H9 (cell line): ENCODE data around the gene KLK2. TPM values are rescaled to one million over a fixed set of nuclear protein-coding genes. Genes with fewer than 3 reads are reported as not detected.

Source experiments
- DNase-seq: peaks from one replicate; pipeline ENCODE4 v3.0.0-alpha.2; 2017
- H2AFZ ChIP-seq: one replicate; pipeline ENCODE4 v1.6.1; 2013; ENCODE audit warnings: mild to moderate bottlenecking, low read length, control low read depth, moderate library complexity
- H2AK5ac ChIP-seq: 2 replicates; pipeline ENCODE4 v1.6.1; 2013; ENCODE audit warnings: low read length, control low read depth, mixed read lengths; ENCODE audit not compliant: insufficient read length
- H2BK120ac ChIP-seq: one replicate; pipeline ENCODE4 v1.6.1; 2013; ENCODE audit warnings: low read depth, mild to moderate bottlenecking, low read length, control low read depth, inconsistent platforms; ENCODE audit not compliant: poor library complexity, severe bottlenecking
- H2BK12ac ChIP-seq: 2 replicates; pipeline ENCODE4 v1.6.1; 2013; ENCODE audit warnings: low read length, control low read depth, mixed read lengths, low read depth; ENCODE audit not compliant: insufficient read length
- H2BK15ac ChIP-seq: 2 replicates; pipeline ENCODE4 v1.6.1; 2013; ENCODE audit warnings: low read depth, low read length, control low read depth
- H2BK20ac ChIP-seq: one replicate; pipeline ENCODE4 v1.6.1; 2013; ENCODE audit warnings: low read depth, mild to moderate bottlenecking, low read length, control low read depth, inconsistent platforms; ENCODE audit not compliant: poor library complexity, severe bottlenecking
- H2BK5ac ChIP-seq: 2 replicates; pipeline ENCODE4 v1.6.1; 2013; ENCODE audit warnings: low read length, control low read depth, mixed read lengths; ENCODE audit not compliant: insufficient read length
- H3K14ac ChIP-seq: 2 replicates; pipeline ENCODE4 v1.6.1; 2013; ENCODE audit warnings: low read length, control low read depth; ENCODE audit not compliant: insufficient read depth
- H3K18ac ChIP-seq: 2 replicates; pipeline ENCODE4 v1.6.1; 2013; ENCODE audit warnings: low read depth, mild to moderate bottlenecking, mixed read lengths, low read length, control low read depth; ENCODE audit not compliant: insufficient read length
- H3K23ac ChIP-seq: 2 replicates; pipeline ENCODE4 v1.6.1; 2013; ENCODE audit warnings: low read length, control low read depth, mixed read lengths, low read depth; ENCODE audit not compliant: insufficient read length
- H3K23me2 ChIP-seq: 2 replicates; pipeline ENCODE4 v1.6.1; 2013; ENCODE audit warnings: low read depth, mild to moderate bottlenecking, mixed read lengths, low read length, control low read depth; ENCODE audit not compliant: insufficient read length, poor library complexity, severe bottlenecking
- H3K27ac ChIP-seq: 2 replicates; pipeline ENCODE4 v1.5.1; 2013; ENCODE audit warnings: low read length, control low read depth, mixed read lengths, low read depth; ENCODE audit not compliant: insufficient read length
- H3K27me3 ChIP-seq: 2 replicates; pipeline ENCODE4 v1.6.1; 2013; ENCODE audit warnings: low read length, control low read depth, inconsistent platforms; ENCODE audit not compliant: insufficient read depth
- H3K4ac ChIP-seq: 2 replicates; pipeline ENCODE4 v1.6.1; 2013; ENCODE audit warnings: low read depth, mild to moderate bottlenecking, control low read depth, inconsistent platforms, low read length, moderate library complexity
- H3K4me1 ChIP-seq: 2 replicates; pipeline ENCODE4 v1.6.1; 2013; ENCODE audit warnings: low read length, control low read depth, inconsistent platforms; ENCODE audit not compliant: insufficient read depth
- H3K4me2 ChIP-seq: 2 replicates; pipeline ENCODE4 v1.6.1; 2013; ENCODE audit warnings: low read length, control low read depth, mixed read lengths; ENCODE audit not compliant: insufficient read length, insufficient read depth
- H3K56ac ChIP-seq: 2 replicates; pipeline ENCODE4 v1.6.1; 2013; ENCODE audit warnings: low read depth, mild to moderate bottlenecking, mixed read lengths, low read length, control low read depth; ENCODE audit not compliant: insufficient read length
- H3K79me1 ChIP-seq: 2 replicates; pipeline ENCODE4 v1.6.1; 2013; ENCODE audit warnings: low read depth, mild to moderate bottlenecking, moderate library complexity, low read length, control low read depth, inconsistent platforms; ENCODE audit not compliant: insufficient read depth, poor library complexity, severe bottlenecking
- H3K79me2 ChIP-seq: 2 replicates; pipeline ENCODE4 v1.6.1; 2013; ENCODE audit warnings: low read length, control low read depth, inconsistent platforms; ENCODE audit not compliant: insufficient read depth
- H3K9ac ChIP-seq: 2 replicates; pipeline ENCODE4 v1.6.1; 2013; ENCODE audit warnings: low read length, control low read depth, mixed read lengths; ENCODE audit not compliant: insufficient read length; ENCODE audit errors: extremely low read depth
- H3K9me3 ChIP-seq: one replicate; pipeline ENCODE4 v1.6.1; 2013; ENCODE audit warnings: low read depth, low read length, inconsistent platforms; ENCODE audit not compliant: control insufficient read depth
- H3T11ph ChIP-seq: one replicate; pipeline ENCODE4 v1.6.1; 2013; ENCODE audit warnings: mild to moderate bottlenecking, low read length, control low read depth, inconsistent platforms
- H4K20me1 ChIP-seq: one replicate; pipeline ENCODE4 v1.6.1; 2013; ENCODE audit not compliant: control insufficient read depth, insufficient read length, insufficient read depth
- H4K5ac ChIP-seq: 2 replicates; pipeline ENCODE4 v1.6.1; 2013; ENCODE audit warnings: low read depth, mild to moderate bottlenecking, mixed read lengths, low read length, control low read depth; ENCODE audit not compliant: insufficient read length
- H4K8ac ChIP-seq: replicated peaks from 2 replicates; pipeline ENCODE4 v1.6.1; 2013; ENCODE audit warnings: low read length, control low read depth, mixed read lengths, low read depth; ENCODE audit not compliant: insufficient read length
- H4K91ac ChIP-seq: 2 replicates; pipeline ENCODE4 v1.6.1; 2013; ENCODE audit warnings: low read depth, mild to moderate bottlenecking, moderate library complexity, mixed read lengths, low read length, control low read depth; ENCODE audit not compliant: insufficient read length
- H3K27ac Mint-ChIP-seq, 3 experiments: 2 replicates in 2 of 3; 3 replicates in 1 of 3; pipeline ENCODE4 v1.8.0; 2020 to 2021; ENCODE audit warnings: mixed read lengths in 3 of 3, mild to moderate bottlenecking in 1 of 3, moderate library complexity in 1 of 3
- H3K27me3 Mint-ChIP-seq: 2 replicates; pipeline ENCODE4 v1.8.0; 2021; ENCODE audit warnings: low read depth, mild to moderate bottlenecking, moderate library complexity, mixed read lengths
- H3K36me3 Mint-ChIP-seq, 3 experiments: 2 replicates in 2 of 3; 3 replicates in 1 of 3; pipeline ENCODE4 v1.8.0; 2020 to 2021; ENCODE audit warnings: low read depth in 3 of 3, mixed read lengths in 3 of 3; ENCODE audit not compliant: insufficient read depth in 1 of 3
- H3K4me1 Mint-ChIP-seq, 2 experiments: 2 replicates each; pipeline ENCODE4 v1.8.0; 2020; ENCODE audit warnings: mixed read lengths in 2 of 2
- H3K4me3 Mint-ChIP-seq, 2 experiments: 2 replicates in 1 of 2; 3 replicates in 1 of 2; pipeline ENCODE4 v1.8.0; 2020 to 2021; ENCODE audit warnings: mild to moderate bottlenecking in 2 of 2, mixed read lengths in 2 of 2, moderate library complexity in 1 of 2
- H3K9me3 Mint-ChIP-seq, 2 experiments: 2 replicates in 1 of 2; 3 replicates in 1 of 2; pipeline ENCODE4 v1.8.0; 2020; ENCODE audit warnings: mild to moderate bottlenecking in 2 of 2, mixed read lengths in 2 of 2, moderate library complexity in 1 of 2
- WGBS: extraction: QIAGEN DNeasy Blood & Tissue Kit; methylation state at CpG from one replicate; pipeline ENCODE4 v1.1.7; 2013; ENCODE audit warnings: missing lambda C conversion rate, low lambda C conversion rate, mixed read lengths; ENCODE audit not compliant: insufficient read length; ENCODE audit errors: extremely low coverage; 5-methylcytosine and 5-hydroxymethylcytosine counted together
- total RNA-seq: library from RNA; stranded (reverse); gene quantifications from 2 replicates; pipeline ENCODE4 v1.2.1, GENCODE V29; 2021
- TF ChIP-seq, protein P1 (sequence below): fragments of 200-600 bp; sonication (generic); conservative IDR thresholded peaks from 3 replicates; pipeline ENCODE4 v1.8.0; 2021; ENCODE audit warnings: antibody characterized with exemption, mild to moderate bottlenecking

The KLK2 gene
- total RNA-seq, 1 experiment from 2014 or later: not detected

DNA sequence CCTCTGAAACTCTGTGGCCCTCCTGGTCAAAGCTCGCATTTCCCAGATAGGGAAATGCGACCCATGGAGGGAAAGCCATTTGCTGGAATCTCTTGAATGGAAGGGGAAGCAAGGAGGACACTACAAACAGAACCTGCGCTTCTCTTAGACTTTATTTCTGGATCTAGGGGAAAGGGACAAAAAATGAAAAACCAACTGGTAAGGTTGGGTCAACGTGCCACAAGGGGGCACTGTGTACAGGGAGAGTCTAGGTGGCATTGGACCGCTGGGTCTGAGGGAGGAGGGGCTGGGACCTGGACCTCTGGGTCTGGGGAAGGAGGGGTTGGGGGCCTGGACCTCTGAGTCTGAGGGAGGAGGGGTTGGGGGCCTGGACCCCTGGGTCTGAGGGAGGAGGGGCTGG is 33.0 kb downstream of the KLK2 start:
- TF ChIP-seq, protein P1, sequence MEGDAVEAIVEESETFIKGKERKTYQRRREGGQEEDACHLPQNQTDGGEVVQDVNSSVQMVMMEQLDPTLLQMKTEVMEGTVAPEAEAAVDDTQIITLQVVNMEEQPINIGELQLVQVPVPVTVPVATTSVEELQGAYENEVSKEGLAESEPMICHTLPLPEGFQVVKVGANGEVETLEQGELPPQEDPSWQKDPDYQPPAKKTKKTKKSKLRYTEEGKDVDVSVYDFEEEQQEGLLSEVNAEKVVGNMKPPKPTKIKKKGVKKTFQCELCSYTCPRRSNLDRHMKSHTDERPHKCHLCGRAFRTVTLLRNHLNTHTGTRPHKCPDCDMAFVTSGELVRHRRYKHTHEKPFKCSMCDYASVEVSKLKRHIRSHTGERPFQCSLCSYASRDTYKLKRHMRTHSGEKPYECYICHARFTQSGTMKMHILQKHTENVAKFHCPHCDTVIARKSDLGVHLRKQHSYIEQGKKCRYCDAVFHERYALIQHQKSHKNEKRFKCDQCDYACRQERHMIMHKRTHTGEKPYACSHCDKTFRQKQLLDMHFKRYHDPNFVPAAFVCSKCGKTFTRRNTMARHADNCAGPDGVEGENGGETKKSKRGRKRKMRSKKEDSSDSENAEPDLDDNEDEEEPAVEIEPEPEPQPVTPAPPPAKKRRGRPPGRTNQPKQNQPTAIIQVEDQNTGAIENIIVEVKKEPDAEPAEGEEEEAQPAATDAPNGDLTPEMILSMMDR: peak; percentile 73
- Histone ChIP-seq H2BK15ac (no peak overlapping the region), H2BK5ac (no peak overlapping the region), H3K23ac (no peak overlapping the region), H2BK12ac (no peak overlapping the region), H3K27ac (no peak overlapping the region), H3K4me2 (no peak overlapping the region), H4K8ac (no peak overlapping the region), H3K79me2 (no peaks in the 10 kb centered on the region), H3K4me1 (no peaks in the 10 kb centered on the region), H3K9me3 (no peaks in the 10 kb centered on the region), H3K27me3 (peaks cover 10% of the 10 kb centered on the region; the same call in 1 of the 2 replicates), H3K79me1 (no peaks in the 10 kb centered on the region), H4K5ac (no peak overlapping the region), H2AFZ (no peak overlapping the region), H2BK120ac (no peak overlapping the region), H2AK5ac (no peak overlapping the region), H3K4ac (no peak overlapping the region), H3K14ac (no peak overlapping the region), H3K56ac (no peak overlapping the region), H4K20me1 (no peaks in the 10 kb centered on the region), H3K23me2 (peaks cover 7% of the 10 kb centered on the region), H2BK20ac (no peak overlapping the region), H3T11ph (no peak overlapping the region), H3K18ac (no peak overlapping the region), H4K91ac (no peak overlapping the region), H3K9ac (no peak overlapping the region)
- H3K27me3 Mint-ChIP-seq: peaks cover 51% of the 10 kb centered on the region
- H3K27ac Mint-ChIP-seq: no peak overlapping the region
- H3K4me1 Mint-ChIP-seq: peaks cover 18 to 26% of the 10 kb centered on the region in 2 experiments
- DNase-seq: peak; percentile 77
- peak overlapping the region in 1 of 2 experiments; percentile 49; a peak in 1 of 5 replicates for H3K4me3 Mint-ChIP-seq
- no CpG with 5 or more reads among the region's 5 CpGs for WGBS
- H3K36me3 Mint-ChIP-seq: no peaks in the 10 kb centered on the region
- no peaks in the 10 kb centered on the region; a peak in 1 of 5 replicates for H3K9me3 Mint-ChIP-seq
